ENCODE data around the gene CCL24. TPM values are rescaled to one million over a fixed set of nuclear protein-coding genes. Genes with fewer than 3 reads are reported as not detected.
"Not testable (repeated sequence)": the region's sequence is repeated elsewhere in the genome, so short reads cannot be mapped to it uniquely, and the experiment has no call there.

Gene CCL24
- total RNA-seq, 1 donor from 2014 or later = not detected

DNA sequence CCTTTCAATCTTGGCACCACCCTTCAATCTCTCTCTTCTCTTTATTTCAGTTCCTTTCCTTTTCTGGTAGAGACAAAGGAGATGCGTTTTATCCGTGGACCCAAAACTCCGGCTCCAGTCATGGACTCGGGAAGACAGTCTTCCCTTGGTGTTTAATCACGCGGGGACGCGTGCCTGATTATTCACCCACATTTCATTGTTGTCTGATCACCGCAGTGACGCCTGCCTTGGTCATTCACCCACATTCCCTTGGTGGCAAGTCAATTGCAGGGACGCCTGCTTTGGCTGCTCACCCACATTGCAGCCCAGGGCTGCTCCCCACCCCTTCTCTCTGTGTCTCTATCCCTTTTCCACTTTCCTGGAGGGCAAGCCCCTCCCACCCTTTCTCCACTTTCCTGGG is 34.1 kb downstream of the CCL24 start:
- not testable (repeated sequence) for H3K27ac Mint-ChIP-seq (ENCODE audit: unreplicated experiment); H3K4me1 Mint-ChIP-seq (ENCODE audit: low read depth, unreplicated experiment); H3K27me3 Mint-ChIP-seq (ENCODE audit: unreplicated experiment); H3K4me3 Mint-ChIP-seq (ENCODE audit: unreplicated experiment); DNase-seq; H3K9me3 Mint-ChIP-seq (ENCODE audit: unreplicated experiment)
- peaks cover 17% of the 10 kb centered on the region for H3K36me3 Mint-ChIP-seq (ENCODE audit: unreplicated experiment)

GRCh38 chr7:75779035-75779434 is 34.6 kb downstream of the CCL24 start:
- Mint-ChIP-seq H3K36me3 (ENCODE audit: unreplicated experiment) (peaks cover 17% of the 10 kb centered on the region), H3K4me3 (ENCODE audit: unreplicated experiment) (peak overlapping the region; percentile 28), H3K27ac (ENCODE audit: unreplicated experiment) (peak overlapping the region; percentile 43)
- H3K4me1 Mint-ChIP-seq (ENCODE audit: low read depth, unreplicated experiment); H3K9me3 Mint-ChIP-seq (ENCODE audit: unreplicated experiment); DNase-seq; H3K27me3 Mint-ChIP-seq (ENCODE audit: unreplicated experiment): not testable (repeated sequence)

DNA sequence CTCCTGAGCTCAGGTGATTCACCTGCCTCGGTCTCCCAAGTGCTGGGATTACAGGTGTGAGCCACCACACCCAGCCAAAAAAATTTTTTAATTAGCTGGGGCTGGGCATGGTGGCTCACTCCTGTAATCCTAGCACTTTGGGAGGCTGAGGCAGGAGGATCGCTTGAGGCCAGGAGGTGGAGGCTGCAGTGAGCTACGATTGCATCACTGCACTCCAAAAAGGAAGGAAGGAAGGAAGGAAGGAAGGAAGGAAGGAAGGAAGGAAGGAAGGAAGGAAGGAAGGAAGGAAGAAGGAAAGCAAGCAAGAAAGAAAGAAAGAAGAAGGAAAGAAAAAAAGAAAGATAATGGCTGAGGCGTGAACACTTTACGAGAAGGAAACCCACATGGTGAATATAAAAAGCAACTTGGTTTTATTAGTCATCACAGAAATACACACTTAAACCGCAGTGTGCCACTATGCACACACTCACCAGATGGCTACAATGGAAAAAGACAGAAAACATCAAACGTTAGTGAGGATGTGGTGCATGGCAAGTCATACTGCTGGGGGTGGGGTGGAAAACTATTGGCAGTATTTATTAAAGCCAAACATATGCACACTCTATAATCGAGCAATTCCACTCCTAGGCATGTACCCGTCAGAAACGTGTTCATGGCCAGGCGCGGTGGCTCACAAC is 37.2 kb downstream of the CCL24 start:
- peaks cover under 1% of the 10 kb centered on the region for H3K36me3 Mint-ChIP-seq (ENCODE audit: unreplicated experiment)
- no peak for TF ChIP-seq CTCF (IDR thresholded peaks at IDR 0.05; ENCODE audit: partially characterized antibody, unreplicated experiment)
- H3K4me1 Mint-ChIP-seq (ENCODE audit: low read depth, unreplicated experiment) = peaks cover 4% of the 10 kb centered on the region
- no peak overlapping the region for H3K4me3 Mint-ChIP-seq (ENCODE audit: unreplicated experiment)
- no peak for DNase-seq
- H3K27me3 Mint-ChIP-seq (ENCODE audit: unreplicated experiment) = peaks cover 7% of the 10 kb centered on the region
- H3K9me3 Mint-ChIP-seq (ENCODE audit: unreplicated experiment) = no peaks in the 10 kb centered on the region
- no peak overlapping the region for H3K27ac Mint-ChIP-seq (ENCODE audit: unreplicated experiment)

DNA sequence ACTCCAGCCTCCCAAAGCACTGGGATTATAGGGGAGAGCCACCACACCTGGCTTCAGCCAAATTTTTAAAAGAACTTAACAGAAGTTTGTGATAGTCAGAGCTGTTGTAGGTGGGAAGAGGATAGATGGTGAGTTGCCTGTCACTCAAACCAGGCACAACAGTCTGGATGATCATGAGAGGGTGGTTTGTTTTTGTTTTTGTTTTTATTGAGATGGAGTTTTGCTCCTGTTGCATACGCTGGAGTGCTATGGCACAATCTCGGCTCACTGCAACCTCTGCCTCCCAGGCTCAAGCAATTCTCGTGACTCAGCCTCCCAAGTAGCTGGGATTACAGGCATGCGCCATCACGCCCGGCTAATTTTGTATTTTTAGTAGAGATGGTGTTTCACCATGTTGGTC is 39.6 kb downstream of the CCL24 start:
- H3K4me3 Mint-ChIP-seq (ENCODE audit: unreplicated experiment); H3K27ac Mint-ChIP-seq (ENCODE audit: unreplicated experiment): not testable (repeated sequence)

DNA sequence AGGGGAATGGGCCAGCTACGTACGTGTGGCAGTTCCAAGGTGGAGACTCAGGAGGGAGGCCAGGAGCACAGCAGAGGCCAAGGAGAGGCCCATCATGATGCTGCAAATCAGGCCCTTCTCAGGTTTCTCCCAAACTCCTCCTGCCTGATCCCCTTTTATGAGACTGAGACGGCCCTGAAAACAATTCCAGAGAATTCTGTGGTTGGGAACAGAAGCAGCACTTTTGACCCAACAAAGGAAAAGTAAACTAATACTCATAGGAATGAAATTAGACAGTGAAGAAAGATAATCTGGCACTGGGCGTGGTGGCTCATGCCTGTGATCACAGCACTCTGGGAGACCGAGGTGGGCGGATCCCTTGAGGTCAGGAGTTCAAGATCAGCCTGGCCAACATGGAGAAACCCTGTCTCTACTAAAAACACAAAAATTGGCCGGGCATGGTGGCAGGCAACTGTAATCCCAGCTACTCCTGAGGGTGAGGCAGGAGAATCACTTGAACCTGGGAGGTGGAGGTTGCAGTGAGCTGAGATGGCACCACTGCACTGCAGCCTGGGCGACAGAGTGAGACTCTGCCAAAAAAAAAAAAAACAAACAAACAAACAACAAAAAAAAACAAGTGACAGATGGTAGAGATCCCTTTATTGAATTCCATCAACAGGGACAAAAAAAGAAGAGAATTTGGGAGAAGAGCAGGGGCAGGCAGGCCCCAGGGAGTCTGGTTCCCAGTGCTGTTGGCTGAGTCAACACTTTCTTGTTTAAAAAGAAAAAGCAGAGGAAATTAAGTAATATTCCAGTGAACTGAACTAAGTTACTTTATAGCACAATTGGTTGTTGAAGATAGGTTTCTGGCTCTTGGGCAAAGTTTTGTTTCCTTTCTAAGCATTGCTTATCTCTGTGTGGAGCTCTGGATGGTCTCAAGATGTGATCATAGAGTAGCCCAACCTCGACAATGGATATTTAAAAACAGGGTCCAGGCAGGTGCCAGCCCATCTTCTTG is 41.2 kb downstream of the CCL24 start, which contains the start of gene CCL26:
Gene CCL26 (minus strand): TSS at position 131 of the 997 bp plus-strand sequence. CDS start 35 bp downstream, at position 96.
- Mint-ChIP-seq H3K4me1 (ENCODE audit: low read depth, unreplicated experiment) (peaks cover 4% of the 10 kb centered on the region), H3K36me3 (ENCODE audit: unreplicated experiment) (no peaks in the 10 kb centered on the region), H3K4me3 (ENCODE audit: unreplicated experiment) (no peak within 1 kb of the TSS), H3K27ac (ENCODE audit: unreplicated experiment) (no peak within 1 kb of the TSS), H3K27me3 (ENCODE audit: unreplicated experiment) (no peaks in the 10 kb centered on the region), H3K9me3 (ENCODE audit: unreplicated experiment) (no peaks in the 10 kb centered on the region)
- DNase-seq = no peak
- TF ChIP-seq CTCF (IDR thresholded peaks at IDR 0.05; ENCODE audit: partially characterized antibody, unreplicated experiment) = no peak

More for the DNA sequence above, 39.6 kb downstream of the CCL24 start:
- not testable (repeated sequence) for H3K4me1 Mint-ChIP-seq (ENCODE audit: low read depth, unreplicated experiment); H3K9me3 Mint-ChIP-seq (ENCODE audit: unreplicated experiment); H3K36me3 Mint-ChIP-seq (ENCODE audit: unreplicated experiment); H3K27me3 Mint-ChIP-seq (ENCODE audit: unreplicated experiment); DNase-seq

DNA sequence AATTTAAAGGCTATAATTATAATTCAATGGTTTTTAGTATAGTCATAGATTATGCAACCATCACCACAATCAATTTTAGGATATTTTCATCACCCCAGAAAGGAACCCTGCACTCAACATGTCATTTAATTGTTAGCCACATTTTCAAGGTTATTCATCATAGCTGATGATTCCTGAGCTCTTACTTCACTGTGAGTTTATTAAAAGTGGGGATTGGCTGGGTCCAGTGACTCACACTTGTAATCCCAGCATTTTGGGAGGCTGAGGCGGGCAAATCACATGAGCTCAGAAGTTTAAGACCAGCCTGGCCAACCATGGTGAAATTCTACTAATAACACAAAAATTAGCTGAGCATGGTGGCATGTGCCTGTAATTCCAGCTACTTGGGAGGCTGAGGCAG is 42.4 kb downstream of the CCL24 start:
- H3K4me1 Mint-ChIP-seq (ENCODE audit: low read depth, unreplicated experiment) = peaks cover 4% of the 10 kb centered on the region
- H3K9me3 Mint-ChIP-seq (ENCODE audit: unreplicated experiment) = no peaks in the 10 kb centered on the region
- H3K4me3 Mint-ChIP-seq (ENCODE audit: unreplicated experiment) = no peak overlapping the region
- TF ChIP-seq CTCF (IDR thresholded peaks at IDR 0.05; ENCODE audit: partially characterized antibody, unreplicated experiment) = no peak
- H3K27ac Mint-ChIP-seq (ENCODE audit: unreplicated experiment) = no peak overlapping the region
- H3K36me3 Mint-ChIP-seq (ENCODE audit: unreplicated experiment) = no peaks in the 10 kb centered on the region
- no peaks in the 10 kb centered on the region for H3K27me3 Mint-ChIP-seq (ENCODE audit: unreplicated experiment)
- no peak for DNase-seq

Data from glutamatergic neuron (in vitro differentiated cells).